GM19239 (cell line): ENCODE data around the gene SFR1.

Experiments used
- DNase-seq: peaks from one replicate; pipeline ENCODE4 v3.0.0; 2011; ENCODE audit warnings: low spot score; ENCODE audit not compliant: insufficient read length
- FAIRE-seq: peaks from 2 replicates; lab custom pipeline; 2011; peaks lifted over from hg19 to GRCh38; lab: Jason Lieb, UNC

Gene SFR1

GRCh38 chr10:104104418-104104817, 17.6 kb upstream of the SFR1 start:
- DNase-seq (no peak), FAIRE-seq (peak; percentile 64)

GRCh38 chr10:104104926-104105325, 17.0 kb upstream of the SFR1 start:
- no peak for FAIRE-seq
- no peak for DNase-seq

GRCh38 chr10:104109908-104110662, 11.9 kb upstream of the SFR1 start:
- peak; percentile 97 for FAIRE-seq
- DNase-seq: no peak

GRCh38 chr10:104113376-104113956, 8.5 kb upstream of the SFR1 start:
- no peak for DNase-seq
- no peak for FAIRE-seq

- DNase-seq: no peak
Observed at GRCh38 chr10:104117839-104118323, 4.1 kb upstream of the SFR1 start.

GRCh38 chr10:104119996-104120395, 2.0 kb upstream of the SFR1 start:
- DNase-seq: no peak
- peak; percentile 88 for FAIRE-seq

More at GRCh38 chr10:104117839-104118323, 4.1 kb upstream of the SFR1 start:
- no peak for FAIRE-seq

- FAIRE-seq (no peak), DNase-seq (no peak)
Observed at GRCh38 chr10:104120512-104120902, 1.5 kb upstream of the SFR1 start.

- FAIRE-seq (no peak), DNase-seq (no peak)
Observed at GRCh38 chr10:104120903-104121484, 977 bp upstream of the SFR1 start.

GRCh38 chr10:104122225-104123107, 495 bp downstream of the SFR1 start:
- no peak for DNase-seq
- no peak for FAIRE-seq

GRCh38 chr10:104123397-104123796, 1.4 kb downstream of the SFR1 start:
- DNase-seq (no peak), FAIRE-seq (peak; percentile 82)

- DNase-seq (no peak), FAIRE-seq (no peak)
Observed at GRCh38 chr10:104127411-104127810, 5.4 kb downstream of the SFR1 start.

GRCh38 chr10:104128214-104128613, 6.2 kb downstream of the SFR1 start:
- FAIRE-seq: no peak
- DNase-seq: no peak

- FAIRE-seq (no peak), DNase-seq (no peak)
Observed at GRCh38 chr10:104130041-104130440, 8.1 kb downstream of the SFR1 start.

- FAIRE-seq (no peak), DNase-seq (no peak)
Observed at GRCh38 chr10:104138131-104138530, 16.2 kb downstream of the SFR1 start.

GRCh38 chr10:104139221-104139620, 17.2 kb downstream of the SFR1 start:
- FAIRE-seq: no peak
- DNase-seq: no peak

GRCh38 chr10:104142081-104142480, 20.1 kb downstream of the SFR1 start:
- no peak for DNase-seq
- no peak for FAIRE-seq

GRCh38 chr10:104143829-104144228, 21.9 kb downstream of the SFR1 start:
- DNase-seq: no peak
- no peak for FAIRE-seq

GRCh38 chr10:104144931-104145330, 23.0 kb downstream of the SFR1 start:
- DNase-seq (no peak), FAIRE-seq (no peak)

- no peak for FAIRE-seq
- DNase-seq: no peak
Observed at GRCh38 chr10:104146882-104147281, 24.9 kb downstream of the SFR1 start.

- DNase-seq (no peak), FAIRE-seq (no peak)
Observed at GRCh38 chr10:104150139-104150538, 28.2 kb downstream of the SFR1 start.
